DMS79 treated with DMSO at 0.1 percent for 48 hours (cell line): ENCODE measurements around the gene SYT2.
"Not testable (repeated sequence)": the region's sequence is repeated elsewhere in the genome, so short reads cannot be mapped to it uniquely, and the experiment has no call there.

Experiments used
- DNase-seq: peaks from one replicate; lab custom pipeline; 2025; lab: John Stamatoyannopoulos, UW

The SYT2 gene

GRCh38 chr1:202643397-202644218 lies 66.6 kb downstream of the SYT2 start:
- peak; percentile 13 for DNase-seq

- no peak for DNase-seq
Measured at GRCh38 chr1:202642619-202643291, 67.5 kb downstream of the SYT2 start.

GRCh38 chr1:202642212-202642611 lies 68.0 kb downstream of the SYT2 start:
- no peak for DNase-seq

GRCh38 chr1:202639500-202639899 lies 70.8 kb downstream of the SYT2 start:
- DNase-seq: no peak

GRCh38 chr1:202638701-202639305 lies 71.5 kb downstream of the SYT2 start:
- DNase-seq: not testable (repeated sequence)

- no peak for DNase-seq
Measured at GRCh38 chr1:202638019-202638700, 72.1 kb downstream of the SYT2 start.

- DNase-seq: not testable (repeated sequence)
Measured at GRCh38 chr1:202637321-202638018, 72.8 kb downstream of the SYT2 start.

- not testable (repeated sequence) for DNase-seq
Measured at GRCh38 chr1:202636171-202636570, 74.1 kb downstream of the SYT2 start.

- DNase-seq: no peak
Measured at GRCh38 chr1:202632241-202632640, 78.0 kb downstream of the SYT2 start.

- DNase-seq: no peak
Measured at GRCh38 chr1:202631076-202631923, 79.0 kb downstream of the SYT2 start.

- DNase-seq: no peak
Measured at GRCh38 chr1:202630541-202630940, 79.7 kb downstream of the SYT2 start.

GRCh38 chr1:202630096-202630495 lies 80.2 kb downstream of the SYT2 start:
- DNase-seq: not testable (repeated sequence)

- not testable (repeated sequence) for DNase-seq
Measured at GRCh38 chr1:202629257-202629811, 80.9 kb downstream of the SYT2 start.

- no peak for DNase-seq
Measured at GRCh38 chr1:202628646-202629215, 81.5 kb downstream of the SYT2 start.

GRCh38 chr1:202627841-202628565 lies 82.3 kb downstream of the SYT2 start:
- DNase-seq: no peak

- DNase-seq: peak; percentile 55
Measured at GRCh38 chr1:202627036-202627435, 83.2 kb downstream of the SYT2 start.

GRCh38 chr1:202625416-202626360 lies 84.6 kb downstream of the SYT2 start:
- peak; percentile 6 for DNase-seq

- no peak for DNase-seq
Measured at GRCh38 chr1:202624781-202625108, 85.5 kb downstream of the SYT2 start.
